K562 (cell line): ENCODE data around the gene NYAP2. TPM values are rescaled to one million over a fixed set of nuclear protein-coding genes. Genes with fewer than 3 reads are reported as not detected.

Experiments
- ATAC-seq: fragments of 200-7000 bp; cut with Tn5 transposase; 3 replicates; pipeline ENCODE4 v1.9.1; 2020; ENCODE audit warnings: moderate library complexity
- BruUV-seq: library from RNA; stranded (reverse); fragments of 400-500 nt; replicated peaks from 2 replicates; lab custom pipeline; 2021; lab: Mats Ljungman, UMichigan
- CTCF ChIA-PET: fragments of 300-600 bp; formaldehyde crosslinking; extraction: SDS; loops from one replicate; lab custom pipeline; 2021; ENCODE audit warnings: low intra/inter-chr PET ratio; lab: Yijun Ruan, JAX
- POLR2A ChIA-PET: fragments of 300-600, 350-650 bp; sonication (Branson Sonifier 250); formaldehyde crosslinking; extraction: SDS; loops from one replicate; lab custom pipeline; 2021; ENCODE audit warnings: antibody characterized with exemption, inconsistent platforms; lab: Yijun Ruan, JAX
- DNase-seq, 4 experiments: peaks; one replicate each; pipeline versions ENCODE4 v3.0.0 to v3.0.0-alpha.2; 2011 to 2018; ENCODE audit warnings: low spot score in 3 of 4, mixed read lengths in 3 of 4; ENCODE audit errors: extremely low read depth in 1 of 4
- FAIRE-seq: peaks from 2 replicates; lab custom pipeline; 2011; peaks lifted over from hg19 to GRCh38; lab: Jason Lieb, UNC
- H2AFZ ChIP-seq: 2 replicates; pipeline ENCODE4 v1.6.0; 2011; ENCODE audit warnings: low read depth, low read length, control low read depth, inconsistent platforms
- H3K27ac ChIP-seq: fragments of 200-600 bp; 3 replicates; pipeline ENCODE4 v1.8.0; 2011; ENCODE audit warnings: low read depth, mild to moderate bottlenecking, control low read depth, inconsistent platforms, low read length, moderate library complexity, mixed read lengths; ENCODE audit errors: extremely low read depth
- H3K27me3 ChIP-seq, 2 experiments: fragments of 300-600 bp in 1 of 2; 2 replicates in 1 of 2; 3 replicates in 1 of 2; pipeline versions ENCODE4 v1.6.0 to v1.8.0; 2011; ENCODE audit warnings: inconsistent platforms in 2 of 2, low read length in 2 of 2, mild to moderate bottlenecking in 1 of 2, mixed read lengths in 1 of 2, moderate library complexity in 1 of 2; ENCODE audit not compliant: control insufficient read depth in 2 of 2, insufficient read depth in 2 of 2
- H3K36me3 ChIP-seq: fragments of 300-600 bp; 3 replicates; pipeline ENCODE4 v1.8.0; 2011; ENCODE audit warnings: mild to moderate bottlenecking, low read length, inconsistent platforms; ENCODE audit not compliant: control insufficient read depth, insufficient read depth
- H3K4me1 ChIP-seq, 2 experiments: fragments of 200-600 bp in 1 of 2; replicated peaks in 1 of 2; 2 replicates in 1 of 2; 3 replicates in 1 of 2; pipeline versions ENCODE4 v1.5.1 to v1.8.0; 2011; ENCODE audit warnings: inconsistent platforms in 2 of 2, low read length in 2 of 2, mild to moderate bottlenecking in 1 of 2, mixed read lengths in 1 of 2, moderate library complexity in 1 of 2; ENCODE audit not compliant: control insufficient read depth in 2 of 2, insufficient read depth in 2 of 2
- H3K4me2 ChIP-seq: 2 replicates; pipeline ENCODE4 v1.6.1; 2011; ENCODE audit warnings: low read length, control low read depth, inconsistent platforms, mixed read lengths; ENCODE audit not compliant: insufficient read depth
- H3K4me3 ChIP-seq: fragments of 200-600 bp; sonication (generic), shearing (Covaris generic); 2 replicates; pipeline ENCODE4 v1.5.1; 2016; ENCODE audit warnings: control low read depth, inconsistent platforms
- H3K79me2 ChIP-seq: fragments of 200-600 bp; 3 replicates; pipeline ENCODE4 v1.8.0; 2011; ENCODE audit warnings: low read length, inconsistent platforms; ENCODE audit not compliant: control insufficient read depth, insufficient read depth
- H3K9ac ChIP-seq, 2 experiments: 2 replicates each; pipeline versions ENCODE4 v1.6.0 to v1.6.1; 2011; ENCODE audit warnings: low read depth in 2 of 2, low read length in 2 of 2, control low read depth in 1 of 2, inconsistent platforms in 1 of 2, mild to moderate bottlenecking in 1 of 2, mixed read lengths in 1 of 2; ENCODE audit not compliant: insufficient read depth in 1 of 2
- H3K9me1 ChIP-seq: one replicate; pipeline ENCODE4 v1.6.0; 2011; ENCODE audit warnings: inconsistent platforms, mild to moderate bottlenecking, low read length, moderate library complexity; ENCODE audit not compliant: control insufficient read depth, insufficient read depth
- H3K9me3 ChIP-seq: replicated peaks from 2 replicates; pipeline ENCODE4 v1.5.1; 2011; ENCODE audit warnings: low read depth, low read length, inconsistent platforms; ENCODE audit not compliant: control insufficient read depth, insufficient read depth
- H4K20me1 ChIP-seq: replicated peaks from 2 replicates; pipeline ENCODE4 v1.6.1; 2011; ENCODE audit warnings: low read length, inconsistent platforms, mixed read lengths; ENCODE audit not compliant: control insufficient read depth, insufficient read depth
- NR2C2 ChIP-seq, 2 experiments: fragments of 200-800 bp in 1 of 2; sonication (Bioruptor generic) in 1 of 2; sonication (generic) in 1 of 2; formaldehyde crosslinking in 1 of 2; IDR thresholded peaks; 2 replicates each; pipeline versions ENCODE4 v1.6.1 to v1.8.0; 2016 to 2022; ENCODE audit warnings: mild to moderate bottlenecking in 1 of 2, missing compliant biosample characterization in 1 of 2, missing genetic modification characterization in 1 of 2, missing genetic modification reagents in 1 of 2
- PHF21A ChIP-seq: fragments of 450-650 bp; IDR thresholded peaks from 2 replicates; pipeline ENCODE4 v1.6.1; 2017; ENCODE audit warnings: low read depth, borderline replicate concordance
- SIN3B ChIP-seq: fragments of 450-650 bp; IDR thresholded peaks from 2 replicates; pipeline ENCODE4 v1.6.1; 2017; ENCODE audit warnings: low read depth, mild to moderate bottlenecking, moderate library complexity
- TSC22D4 ChIP-seq: fragments of 450-650 bp; IDR thresholded peaks from 2 replicates; pipeline ENCODE4 v1.6.1; 2016; ENCODE audit warnings: missing genetic modification characterization, missing biosample characterization, control low read depth
- XRCC4 ChIP-seq: IDR thresholded peaks from one replicate; pipeline ENCODE4 v1.6.1; 2011; ENCODE audit not compliant: insufficient read depth, insufficient read length; ENCODE audit errors: extremely low read depth
- ZBTB8A ChIP-seq: fragments of 450-650 bp; IDR thresholded peaks from 2 replicates; pipeline ENCODE4 v1.6.1; 2018; ENCODE audit warnings: mild to moderate bottlenecking, moderate library complexity; ENCODE audit not compliant: partially characterized antibody
- ZNF830 ChIP-seq: fragments of 250-450 bp; sonication (Bioruptor Pico); IDR thresholded peaks from 2 replicates; pipeline ENCODE4 v1.5.0; 2021; ENCODE audit warnings: mild to moderate bottlenecking
- WGBS: fragments of 100-300 bp; shearing (Covaris generic); methylation state at CpG from one replicate; pipeline ENCODE4 v1.1.6; 2016; ENCODE audit warnings: low coverage, mixed read lengths; ENCODE audit not compliant: insufficient coverage; ENCODE audit errors: missing lambda C conversion rate; 5-methylcytosine and 5-hydroxymethylcytosine counted together
- in situ Hi-C: fragments of 300-500 bp; cut with MboI; formaldehyde crosslinking; loops from 4 replicates; pipeline ENCODE4 v1.15.0; 2018; ENCODE audit warnings: inconsistent platforms, mixed read lengths
- intact Hi-C: fragments of 100-400 bp; cut with micrococcal nuclease; formaldehyde crosslinking; loops from 2 replicates; pipeline ENCODE4 v1.14.2; 2022
- polyA plus RNA-seq, 8 experiments: library from polyadenylated mRNA; depleted of rRNA in 4 of 8; stranded (reverse) in 5 of 8; unstranded in 3 of 8; fragments of >200 nt; fragmentation: Nextera tagmentation in 2 of 8; fragmentation: Illumina TruSeq in 1 of 8; extraction: Ambion mirVana in 2 of 8; extraction: Trizol in 1 of 8; gene quantifications; 2 replicates each; pipeline versions ENCODE4 v1.2.1 to v1.2.3, GENCODE V29; 2011 to 2014; ENCODE audit warnings: inconsistent platforms in 1 of 8, missing spikeins in 1 of 8
- total RNA-seq, 7 experiments: library from RNA; depleted of rRNA in 6 of 7; stranded (reverse); fragments of >200 nt in 6 of 7; fragmentation: Illumina TruSeq in 2 of 7; extraction: Trizol in 2 of 7; gene quantifications; 2 replicates each; pipeline versions ENCODE4 v1.2.1 to v1.2.3, GENCODE V29; 2011 to 2021; ENCODE audit warnings: low replicate concordance in 1 of 7
- TF ChIP-seq, protein P1 (sequence below): fragments of 250-450 bp; sonication (Bioruptor Pico); IDR thresholded peaks from 2 replicates; pipeline ENCODE4 v1.4.0; 2020; ENCODE audit warnings: borderline replicate concordance
- TF ChIP-seq, protein P2 (sequence below): fragments of 450-650 bp; formaldehyde crosslinking; IDR thresholded peaks from 2 replicates; pipeline ENCODE4 v1.4.0; 2020; ENCODE audit warnings: mild to moderate bottlenecking, moderate library complexity

The NYAP2 gene
- total and polyA plus RNA-seq, 9 of the 15 experiments (the other 6 are each of a cell fraction or from before 2014, with no cell fraction given) = 0.03 to 0.04 (median 0.04) TPM; not detected in 3

DNA sequence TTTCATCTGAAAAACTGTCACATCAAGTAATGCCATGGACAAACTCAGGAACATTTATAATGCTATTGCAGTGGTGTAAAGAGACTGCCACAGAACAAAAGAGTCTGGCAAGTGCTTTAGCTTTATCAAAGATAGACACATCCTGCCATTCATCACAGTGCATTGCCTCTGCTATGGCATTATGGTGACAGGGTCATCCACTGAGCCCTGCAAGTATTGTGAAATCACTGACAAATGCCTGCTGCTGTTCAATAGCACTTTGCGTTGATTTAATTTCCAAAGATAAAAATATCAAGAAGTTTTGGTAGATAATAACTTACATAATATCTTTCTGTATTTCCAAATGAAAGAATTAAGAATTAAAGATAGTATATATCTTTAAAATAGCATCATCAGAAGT, 38.7 kb downstream of the NYAP2 start:
- no peak for ATAC-seq
- H3K27ac ChIP-seq = no peak overlapping the region
- H4K20me1 ChIP-seq = no peaks in the 10 kb centered on the region
- no peak overlapping the region for H3K4me3 ChIP-seq
- intact Hi-C loops = no loop called here
- WGBS = 36% methylated on average over 1 of the region's 1 CpG
- no peaks in the 10 kb centered on the region for H3K27me3 ChIP-seq
- no peaks in the 10 kb centered on the region for H3K9me1 ChIP-seq
- no peaks in the 10 kb centered on the region for H3K9me3 ChIP-seq
- TF ChIP-seq PHF21A (no peak), SIN3B (no peak), ZNF830 (CRISPR knock-in tag) (no peak), NR2C2 (CRISPR knock-in tag; IDR thresholded peaks at IDR 0.05) (no peak), NR2C2 (tag; IDR thresholded peaks at IDR 0.05) (no peak), TSC22D4 (tag) (no peak), XRCC4 (no peak), ZBTB8A (no peak)
- TF ChIP-seq, protein P1, sequence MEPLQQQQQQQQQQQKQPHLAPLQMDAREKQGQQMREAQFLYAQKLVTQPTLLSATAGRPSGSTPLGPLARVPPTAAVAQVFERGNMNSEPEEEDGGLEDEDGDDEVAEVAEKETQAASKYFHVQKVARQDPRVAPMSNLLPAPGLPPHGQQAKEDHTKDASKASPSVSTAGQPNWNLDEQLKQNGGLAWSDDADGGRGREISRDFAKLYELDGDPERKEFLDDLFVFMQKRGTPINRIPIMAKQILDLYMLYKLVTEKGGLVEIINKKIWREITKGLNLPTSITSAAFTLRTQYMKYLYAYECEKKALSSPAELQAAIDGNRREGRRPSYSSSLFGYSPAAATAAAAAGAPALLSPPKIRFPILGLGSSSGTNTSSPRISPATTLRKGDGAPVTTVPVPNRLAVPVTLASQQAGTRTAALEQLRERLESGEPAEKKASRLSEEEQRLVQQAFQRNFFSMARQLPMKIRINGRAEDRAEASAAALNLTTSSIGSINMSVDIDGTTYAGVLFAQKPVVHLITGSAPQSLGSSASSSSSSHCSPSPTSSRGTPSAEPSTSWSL (CRISPR knock-in tag) = no peak
- TF ChIP-seq, protein P2, sequence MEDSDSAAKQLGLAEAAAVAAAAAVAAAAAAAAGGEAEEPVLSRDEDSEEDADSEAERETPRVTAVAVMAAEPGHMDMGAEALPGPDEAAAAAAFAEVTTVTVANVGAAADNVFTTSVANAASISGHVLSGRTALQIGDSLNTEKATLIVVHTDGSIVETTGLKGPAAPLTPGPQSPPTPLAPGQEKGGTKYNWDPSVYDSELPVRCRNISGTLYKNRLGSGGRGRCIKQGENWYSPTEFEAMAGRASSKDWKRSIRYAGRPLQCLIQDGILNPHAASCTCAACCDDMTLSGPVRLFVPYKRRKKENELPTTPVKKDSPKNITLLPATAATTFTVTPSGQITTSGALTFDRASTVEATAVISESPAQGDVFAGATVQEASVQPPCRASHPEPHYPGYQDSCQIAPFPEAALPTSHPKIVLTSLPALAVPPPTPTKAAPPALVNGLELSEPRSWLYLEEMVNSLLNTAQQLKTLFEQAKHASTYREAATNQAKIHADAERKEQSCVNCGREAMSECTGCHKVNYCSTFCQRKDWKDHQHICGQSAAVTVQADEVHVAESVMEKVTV (CRISPR knock-in tag) = no peak
- no peak for FAIRE-seq
- no peak overlapping the region for H2AFZ ChIP-seq
- ChIA-PET POLR2A (no interaction called here), CTCF (no interaction called here)
- no peaks in the 10 kb centered on the region for H3K79me2 ChIP-seq
- no peak overlapping the region for H3K4me2 ChIP-seq
- H3K4me1 ChIP-seq = no peaks in the 10 kb centered on the region
- no TSS peak for BruUV-seq
- DNase-seq = no peak
- H3K9ac ChIP-seq = no peak overlapping the region
- no peaks in the 10 kb centered on the region for H3K36me3 ChIP-seq
- in situ Hi-C loops = no loop called here
